ENCODE measurements around the gene KRCC1. TPM values are rescaled to one million over a fixed set of nuclear protein-coding genes. Genes with fewer than 3 reads are reported as not detected.

KRCC1 gene
- total and polyA plus RNA-seq, 12 donors = 18.5 to 27.0 (median 22.0) TPM

DNA sequence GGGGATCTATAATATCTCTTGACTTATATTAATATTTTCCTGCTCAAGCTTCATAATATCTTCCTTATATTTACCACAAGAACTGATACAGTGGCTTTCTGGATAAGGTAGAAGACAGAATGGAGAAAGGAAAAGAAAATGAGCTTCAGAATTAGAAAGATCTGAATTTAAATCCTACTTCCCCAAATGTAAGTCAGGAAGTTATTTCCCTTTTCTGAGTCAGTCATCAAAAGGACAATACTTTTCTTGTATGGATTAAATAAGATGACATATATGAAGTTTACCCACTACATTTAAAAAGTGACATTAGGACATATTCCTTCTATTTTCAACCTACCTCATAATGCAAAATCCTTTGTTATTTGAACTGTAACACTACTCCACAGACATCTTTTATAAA, 19.0 kb downstream of the KRCC1 start:
- Histone ChIP-seq H3K9me3 (no peaks in the 10 kb centered on the region), H3K27ac (no peak overlapping the region), H3K4me1 (peaks cover 0 to 34% (median 18%) of the 10 kb centered on the region in 9 donors), H3K4me3 (no peak overlapping the region), H3K27me3 (no peaks in the 10 kb centered on the region), H3K36me3 (peaks cover 0 to 51% (median 6%) of the 10 kb centered on the region in 9 donors)
- DNase-seq = no peak
- intact Hi-C loops (cut with DNase I) = no loop called here
- TF ChIP-seq, protein P1, sequence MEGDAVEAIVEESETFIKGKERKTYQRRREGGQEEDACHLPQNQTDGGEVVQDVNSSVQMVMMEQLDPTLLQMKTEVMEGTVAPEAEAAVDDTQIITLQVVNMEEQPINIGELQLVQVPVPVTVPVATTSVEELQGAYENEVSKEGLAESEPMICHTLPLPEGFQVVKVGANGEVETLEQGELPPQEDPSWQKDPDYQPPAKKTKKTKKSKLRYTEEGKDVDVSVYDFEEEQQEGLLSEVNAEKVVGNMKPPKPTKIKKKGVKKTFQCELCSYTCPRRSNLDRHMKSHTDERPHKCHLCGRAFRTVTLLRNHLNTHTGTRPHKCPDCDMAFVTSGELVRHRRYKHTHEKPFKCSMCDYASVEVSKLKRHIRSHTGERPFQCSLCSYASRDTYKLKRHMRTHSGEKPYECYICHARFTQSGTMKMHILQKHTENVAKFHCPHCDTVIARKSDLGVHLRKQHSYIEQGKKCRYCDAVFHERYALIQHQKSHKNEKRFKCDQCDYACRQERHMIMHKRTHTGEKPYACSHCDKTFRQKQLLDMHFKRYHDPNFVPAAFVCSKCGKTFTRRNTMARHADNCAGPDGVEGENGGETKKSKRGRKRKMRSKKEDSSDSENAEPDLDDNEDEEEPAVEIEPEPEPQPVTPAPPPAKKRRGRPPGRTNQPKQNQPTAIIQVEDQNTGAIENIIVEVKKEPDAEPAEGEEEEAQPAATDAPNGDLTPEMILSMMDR (IDR thresholded peaks at IDR 0.05) = no peak
- ATAC-seq = no peak

DNA sequence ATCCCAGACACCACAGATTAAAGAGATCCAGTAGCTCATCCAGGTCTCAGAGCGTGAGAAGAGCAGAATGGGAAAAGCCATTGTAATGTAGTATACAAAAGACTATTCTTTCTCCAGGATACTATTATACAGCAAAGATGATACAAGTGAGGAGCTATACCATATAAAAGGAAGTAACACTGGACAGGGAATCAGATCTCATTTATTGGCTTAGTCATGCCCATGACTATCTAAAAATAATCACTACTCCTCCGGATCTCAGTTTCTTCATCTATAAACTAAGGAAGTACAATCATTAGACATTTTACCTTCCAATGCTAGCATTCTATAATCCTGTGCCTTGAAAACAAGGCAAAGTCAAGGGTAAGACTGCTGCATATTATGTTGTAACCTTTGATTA, 19.4 kb downstream of the KRCC1 start:
- DNase-seq (no peak), ATAC-seq (no peak)
- H3K4me1 ChIP-seq = peaks cover 0 to 30% (median 15%) of the 10 kb centered on the region in 9 donors
- intact Hi-C loops (cut with DNase I) = no loop called here
- no peaks in the 10 kb centered on the region for H3K27me3 ChIP-seq
- no peak overlapping the region for H3K4me3 ChIP-seq
- H3K27ac ChIP-seq = no peak overlapping the region
- H3K9me3 ChIP-seq = no peaks in the 10 kb centered on the region
- TF ChIP-seq, protein P1 (IDR thresholded peaks at IDR 0.05) = no peak
- H3K36me3 ChIP-seq = peaks cover 0 to 55% (median 6%) of the 10 kb centered on the region in 9 donors
- 79 to 80% methylated on average over 2 of the region's 2 CpGs for WGBS, 2 donors

DNA sequence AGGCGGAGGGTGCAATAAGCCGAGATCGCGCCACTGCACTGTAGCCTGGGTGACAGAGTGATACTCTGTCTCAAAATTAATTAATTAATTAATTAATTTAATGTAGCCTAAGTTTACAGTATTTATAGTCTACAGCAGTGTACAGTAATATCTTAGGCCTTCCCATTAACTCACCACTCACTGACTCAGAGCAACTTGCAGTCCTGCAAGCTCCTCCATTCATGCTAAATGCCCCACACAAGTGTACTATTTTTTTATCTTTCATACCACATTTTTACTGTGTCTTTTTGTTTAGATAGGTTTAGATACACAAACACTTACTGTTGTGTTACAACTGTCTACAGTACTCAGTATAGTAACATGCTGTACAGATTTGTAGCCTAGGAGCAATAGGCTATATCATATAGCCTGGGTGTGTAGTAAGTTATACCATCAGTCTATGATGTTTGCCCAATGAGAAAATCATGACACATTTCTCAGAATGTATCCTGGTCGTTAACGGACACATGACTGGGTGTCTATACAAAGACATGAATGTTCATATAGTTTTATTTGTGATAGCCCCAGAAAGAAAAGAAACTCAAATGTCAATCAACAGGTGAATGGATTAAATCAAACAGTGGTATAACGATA, 23.4 kb downstream of the KRCC1 start:
- intact Hi-C loops (cut with DNase I) = no loop called here
- DNase-seq (no peak), ATAC-seq (no peak)
- WGBS, 2 donors = 93 to 96% methylated on average over 7 of the region's 7 CpGs
- TF ChIP-seq, protein P1 (IDR thresholded peaks at IDR 0.05) = no peak
- Histone ChIP-seq H3K36me3 (peaks cover 0 to 95% (median 27%) of the 10 kb centered on the region in 9 donors), H3K9me3 (no peaks in the 10 kb centered on the region), H3K27me3 (no peaks in the 10 kb centered on the region), H3K4me1 (peaks cover 0 to 24% (median 4%) of the 10 kb centered on the region in 9 donors), H3K4me3 (no peak overlapping the region), H3K27ac (no peak overlapping the region)

DNA sequence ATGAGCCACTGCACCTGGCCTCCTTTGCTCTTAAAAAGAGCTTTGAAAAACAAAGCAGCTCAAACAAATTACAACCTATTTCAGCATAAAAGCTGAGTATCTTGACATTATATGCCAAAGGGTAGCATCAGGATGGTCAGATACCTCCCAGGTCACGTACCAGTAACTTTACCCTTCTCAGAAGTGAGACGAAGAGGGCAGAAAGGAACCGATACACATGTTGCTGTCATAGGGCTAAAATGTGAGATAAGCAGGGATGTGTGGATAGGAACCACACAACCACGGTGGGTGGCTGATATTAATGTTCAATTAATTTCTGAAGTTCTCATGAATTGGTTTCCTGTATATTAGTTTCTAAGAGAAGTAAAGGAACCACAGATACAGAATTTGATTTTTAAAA, 26.7 kb downstream of the KRCC1 start:
- H3K27ac ChIP-seq = no peak overlapping the region
- ATAC-seq (no peak), DNase-seq (no peak)
- no peak overlapping the region for H3K4me3 ChIP-seq
- intact Hi-C loops (cut with DNase I) = no loop called here
- peaks cover 0 to 15% (median 0%) of the 10 kb centered on the region in 9 donors for H3K4me1 ChIP-seq
- no peaks in the 10 kb centered on the region for H3K27me3 ChIP-seq
- no peaks in the 10 kb centered on the region for H3K9me3 ChIP-seq
- WGBS, 2 donors = 88 to 95% methylated on average over 4 of the region's 4 CpGs
- H3K36me3 ChIP-seq = peaks cover 0 to 80% (median 32%) of the 10 kb centered on the region in 9 donors
- TF ChIP-seq, protein P1 (IDR thresholded peaks at IDR 0.05) = no peak
